A673 (cell line): ENCODE data around the gene MBTPS1. TPM values are rescaled to one million over a fixed set of nuclear protein-coding genes. Genes with fewer than 3 reads are reported as not detected.

Experiments used
- BruUV-seq: library from RNA; stranded (reverse); fragments of 400-500 nt; replicated peaks from 2 replicates; lab custom pipeline; 2021; lab: Mats Ljungman, UMichigan
- CTCF ChIA-PET: fragments of 300-600 bp; sonication (Branson Sonifier 250); formaldehyde crosslinking; loops from one replicate; lab custom pipeline; 2022; ENCODE audit warnings: antibody characterized with exemption; lab: Charles Lee
- POLR2A ChIA-PET: fragments of 300-600 bp; sonication (Branson Sonifier 250); formaldehyde crosslinking; loops from one replicate; lab custom pipeline; 2022; ENCODE audit warnings: antibody characterized with exemption; ENCODE audit not compliant: low non-redundant PET; lab: Charles Lee
- DNase-seq: peaks from one replicate; pipeline ENCODE4 v3.0.0-alpha.2; 2015; ENCODE audit warnings: low spot score
- H3K27ac ChIP-seq: fragments of 200-600 bp; sonication (generic); 2 replicates; pipeline ENCODE4 v1.5.1; 2016; ENCODE audit warnings: mixed run types, low read depth, mild to moderate bottlenecking, mixed read lengths, antibody characterized with exemption, low read length; ENCODE audit not compliant: poor library complexity, severe bottlenecking
- H3K27me3 ChIP-seq: fragments of 200-600 bp; sonication (generic); replicated peaks from 2 replicates; pipeline ENCODE4 v1.6.1; 2017; ENCODE audit warnings: mixed run types, low read depth, mild to moderate bottlenecking, mixed read lengths, antibody characterized with exemption, low read length; ENCODE audit not compliant: insufficient read depth, poor library complexity
- H3K36me3 ChIP-seq: fragments of 200-600 bp; sonication (generic); 2 replicates; pipeline ENCODE4 v1.6.1; 2016; ENCODE audit warnings: mixed run types, mild to moderate bottlenecking, mixed read lengths, antibody characterized with exemption, low read length; ENCODE audit not compliant: insufficient read depth, poor library complexity, severe bottlenecking
- H3K4me1 ChIP-seq: fragments of 200-600 bp; sonication (generic); 2 replicates; pipeline ENCODE4 v1.6.1; 2017; ENCODE audit warnings: mixed run types, mild to moderate bottlenecking, mixed read lengths, antibody characterized with exemption, low read length; ENCODE audit not compliant: insufficient read depth, poor library complexity, severe bottlenecking
- H3K4me3 ChIP-seq: fragments of 200-600 bp; sonication (generic); 2 replicates; pipeline ENCODE4 v1.5.1; 2016; ENCODE audit warnings: low read depth, mixed run types, mild to moderate bottlenecking, mixed read lengths, low read length; ENCODE audit not compliant: poor library complexity, severe bottlenecking
- H3K9me3 ChIP-seq: fragments of 200-600 bp; sonication (generic); 2 replicates; pipeline ENCODE4 v1.6.1; 2016; ENCODE audit warnings: mixed run types, low read depth, mild to moderate bottlenecking, mixed read lengths, antibody characterized with exemption, low read length; ENCODE audit not compliant: poor library complexity, severe bottlenecking
- CTCF ChIP-seq: fragments of 300-800, 200-600 bp; sonication (generic); conservative IDR thresholded peaks from 2 replicates; pipeline ENCODE4 v1.5.1; 2017; ENCODE audit warnings: low read depth, mild to moderate bottlenecking, antibody characterized with exemption, low read length, moderate library complexity, mixed read lengths
- EZH2 ChIP-seq: fragments of 200-600 bp; sonication (generic); IDR thresholded peaks from 2 replicates; pipeline ENCODE4 v1.6.1; 2017; ENCODE audit warnings: borderline replicate concordance, low read depth, mild to moderate bottlenecking, mixed read lengths, antibody characterized with exemption, low read length; ENCODE audit not compliant: poor library complexity, severe bottlenecking
- intact Hi-C: fragments of 100-400 bp; cut with micrococcal nuclease; formaldehyde crosslinking; loops from one replicate; pipeline ENCODE4 v1.10.0; 2022; ENCODE audit not compliant: unreplicated experiment
- total RNA-seq: library from RNA; stranded (reverse); gene quantifications from 2 replicates; pipeline ENCODE4 v1.2.3, GENCODE V29; 2021

MBTPS1 gene
- total RNA-seq, 1 experiment from 2014 or later, result 82.0 TPM

- intact Hi-C loops, result no loop called here
- H3K4me3 ChIP-seq, result no peak overlapping the region
- no peaks in the 10 kb centered on the region for H3K9me3 ChIP-seq
- TF ChIP-seq EZH2 (no peak), CTCF (no peak)
- no peaks in the 10 kb centered on the region for H3K4me1 ChIP-seq
- H3K27me3 ChIP-seq, result no peaks in the 10 kb centered on the region
- ChIA-PET POLR2A (no interaction called here), CTCF (no interaction called here)
- no TSS peak for BruUV-seq
- no peak overlapping the region for H3K27ac ChIP-seq
- peaks cover 45% of the 10 kb centered on the region for H3K36me3 ChIP-seq
- DNase-seq, result no peak
These were observed 42.0 kb downstream of the MBTPS1 start for GRCh38 chr16:84074721-84075120.

DNA sequence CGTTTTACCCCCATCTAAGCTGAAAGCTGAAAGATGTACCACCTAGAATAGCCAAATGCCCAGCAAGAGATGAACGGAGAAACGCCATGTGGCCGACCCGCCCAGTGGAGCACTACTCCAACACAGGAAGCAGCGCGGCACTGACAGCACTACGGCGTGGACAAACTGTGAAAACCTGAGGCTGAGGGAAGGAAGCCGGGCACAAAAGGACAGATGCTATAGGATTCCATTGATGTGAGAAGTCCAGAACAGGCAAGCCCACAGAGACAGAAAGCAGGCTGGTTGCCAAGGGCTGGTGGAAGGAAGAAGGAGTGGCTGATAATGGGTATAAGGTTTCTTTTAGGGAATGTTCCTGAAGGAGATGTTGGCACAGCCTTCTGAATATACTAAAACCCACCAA lies 44.7 kb downstream of the MBTPS1 start:
- DNase-seq, result no peak
- intact Hi-C loops, result no loop called here
- no peaks in the 10 kb centered on the region for H3K9me3 ChIP-seq
- H3K27ac ChIP-seq, result no peak overlapping the region
- ChIA-PET POLR2A (no interaction called here), CTCF (no interaction called here)
- peaks cover 65% of the 10 kb centered on the region for H3K36me3 ChIP-seq
- no peak for TF ChIP-seq CTCF
- TF ChIP-seq EZH2, result no peak
- H3K4me3 ChIP-seq, result no peak overlapping the region
- H3K4me1 ChIP-seq, result no peaks in the 10 kb centered on the region
- H3K27me3 ChIP-seq, result no peaks in the 10 kb centered on the region
- BruUV-seq, result no TSS peak

DNA sequence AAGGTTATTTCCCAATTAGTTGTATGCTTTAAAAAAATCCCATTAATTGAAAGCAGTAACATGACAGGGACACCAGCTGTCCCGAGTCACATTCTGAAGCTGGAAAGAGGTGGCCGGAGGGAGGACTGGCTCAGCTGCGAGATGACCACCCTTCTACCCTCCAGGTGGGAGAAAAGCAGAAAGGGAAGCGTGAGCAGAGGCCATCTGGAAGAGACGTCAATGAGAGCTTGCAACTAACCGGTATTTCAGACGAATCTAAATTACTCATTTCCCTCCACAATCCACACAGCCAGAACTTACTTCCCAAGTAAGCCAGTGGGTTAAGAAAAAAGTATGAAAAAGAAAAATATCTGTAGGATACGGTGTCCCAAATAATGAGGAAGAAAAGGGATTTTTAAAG lies 45.6 kb downstream of the MBTPS1 start:
- intact Hi-C loops, result no loop called here
- DNase-seq, result no peak
- CTCF ChIA-PET, result no interaction called here
- TF ChIP-seq EZH2 (no peak), CTCF (no peak)
- no peaks in the 10 kb centered on the region for H3K4me1 ChIP-seq
- no peaks in the 10 kb centered on the region for H3K27me3 ChIP-seq
- H3K27ac ChIP-seq, result no peak overlapping the region
- H3K36me3 ChIP-seq, result peaks cover 74% of the 10 kb centered on the region
- POLR2A ChIA-PET, result no interaction called here
- BruUV-seq, result no TSS peak
- no peaks in the 10 kb centered on the region for H3K9me3 ChIP-seq
- no peak overlapping the region for H3K4me3 ChIP-seq
